ENCODE data around the gene INSYN1. TPM values are rescaled to one million over a fixed set of nuclear protein-coding genes. Genes with fewer than 3 reads are reported as not detected.

Gene INSYN1
- total RNA-seq, 1 donor from 2014 or later = 13.8 TPM

DNA sequence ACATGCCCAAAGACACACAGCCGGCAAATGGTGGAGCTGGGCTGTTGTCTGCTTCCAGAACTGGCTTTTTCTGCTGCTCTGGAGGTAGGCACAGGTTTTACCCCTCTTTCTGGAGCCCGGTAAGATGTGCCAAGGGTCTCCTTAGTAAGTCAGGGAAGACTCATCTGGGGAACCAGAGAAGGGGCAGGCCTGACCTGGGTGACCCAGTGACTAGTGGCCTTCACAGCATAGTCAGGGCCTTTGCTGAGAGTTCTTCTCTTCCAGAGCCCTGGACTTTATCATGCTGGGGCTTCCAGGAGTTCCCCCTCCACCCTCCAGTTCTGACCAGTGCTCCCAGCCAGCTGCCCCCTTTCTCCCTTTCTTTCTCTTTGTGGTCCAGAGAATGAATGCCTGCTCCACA, 65.8 kb downstream of the INSYN1 start:
- no peak for DNase-seq (ENCODE audit: low spot score)

DNA sequence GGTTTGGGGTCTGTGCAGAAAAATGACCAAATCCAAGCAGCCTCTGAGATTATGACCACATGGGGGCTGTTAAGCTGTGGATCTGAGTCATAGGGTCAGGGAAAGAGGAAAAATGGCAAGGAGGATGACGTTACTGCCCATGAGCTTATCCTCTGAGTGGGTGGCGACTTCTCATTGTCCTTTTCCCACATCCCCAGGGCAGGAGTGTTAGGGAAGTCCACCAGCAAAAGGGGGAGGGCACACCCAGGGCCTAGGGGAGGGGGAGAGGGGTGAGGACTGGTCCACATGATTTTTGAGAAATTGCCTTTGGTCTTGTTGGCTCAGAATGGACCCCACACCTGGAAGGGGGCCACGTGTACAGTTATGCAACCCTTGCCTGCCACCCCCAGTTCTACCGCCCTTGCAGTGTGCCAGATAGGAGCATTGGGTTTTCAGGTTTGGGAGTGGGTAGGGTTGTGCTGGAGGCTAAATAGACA, 66.3 kb downstream of the INSYN1 start:
- DNase-seq (ENCODE audit: low spot score) = no peak

DNA sequence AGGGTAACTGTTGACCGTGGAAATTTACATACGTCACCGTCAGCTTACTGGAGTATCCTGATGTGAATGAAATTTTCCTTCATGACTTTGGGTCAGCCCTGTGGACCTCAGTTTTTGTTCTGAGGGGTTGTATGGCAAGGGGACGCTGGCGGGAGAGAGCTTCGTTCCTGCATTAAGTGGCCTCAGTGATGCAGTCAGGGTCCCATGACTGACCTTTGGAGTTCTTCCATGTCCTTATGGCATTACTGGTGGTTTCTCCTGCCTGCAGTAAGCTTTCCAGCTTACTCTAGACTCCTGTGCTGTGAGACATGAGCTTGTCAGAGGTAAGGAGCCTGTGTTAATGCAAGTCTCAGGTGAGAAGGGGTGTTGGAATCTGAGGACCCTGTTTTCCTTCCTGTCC, 67.2 kb downstream of the INSYN1 start:
- no peak for DNase-seq (ENCODE audit: low spot score)

Other genes with a start within 250 kb of the INSYN1 start
- 159 TPM for gene NPTN, start 120.0 kb downstream of the INSYN1 start, total RNA-seq
- 51.9 TPM for gene CD276, start 69.0 kb downstream of the INSYN1 start, total RNA-seq
- gene TBC1D21, start 120.2 kb upstream of the INSYN1 start, total RNA-seq = not detected
- gene LOXL1, start 173.1 kb upstream of the INSYN1 start, total RNA-seq = 20.2 TPM
- gene STOML1, start 238.9 kb upstream of the INSYN1 start, total RNA-seq = 20.3 TPM
- gene PML, start 241.4 kb upstream of the INSYN1 start, total RNA-seq = 59.6 TPM